Common myeloid progenitor, CD34-positive (primary cell): ENCODE results near the gene SLFN5.
A peak's percentile ranks its signal among the peaks of the same experiment; 100 is the strongest.

Experiments
- CTCF ChIA-PET: fragments of 350-600 bp; sonication (Branson Sonifier 250); formaldehyde crosslinking; loops from one replicate; lab custom pipeline; 2021; ENCODE audit warnings: antibody characterized with exemption; lab: Charles Lee
- POLR2A ChIA-PET: fragments of 350-600 bp; sonication (Branson Sonifier 250); formaldehyde crosslinking; loops from one replicate; lab custom pipeline; 2021; ENCODE audit warnings: antibody characterized with exemption; lab: Charles Lee
- DNase-seq, 3 donors: peaks; one replicate each; pipeline versions ENCODE4 v3.0.0 to v3.0.0-alpha.2; 2013
- H3K27ac ChIP-seq, 2 experiments: 1 replicate in 1 of 2; 2 replicates in 1 of 2; pipeline ENCODE4 v1.7.0; 2013; ENCODE audit warnings: inconsistent platforms in 2 of 2, low read length in 2 of 2, mild to moderate bottlenecking in 2 of 2, low read depth in 1 of 2, moderate library complexity in 1 of 2; ENCODE audit not compliant: severe bottlenecking in 2 of 2, insufficient read depth in 1 of 2, poor library complexity in 1 of 2
- H3K27me3 ChIP-seq, 5 experiments: replicated peaks in 2 of 5; 1 replicate in 3 of 5; 2 replicates in 2 of 5; pipeline versions ENCODE4 v1.6.1 to v1.7.0; 2013; ENCODE audit warnings: low read length in 4 of 5, mild to moderate bottlenecking in 2 of 5, moderate library complexity in 2 of 5, inconsistent platforms in 1 of 5; ENCODE audit not compliant: insufficient read depth in 5 of 5, control insufficient read depth in 4 of 5
- H3K36me3 ChIP-seq, 4 experiments: 1 replicate in 2 of 4; 2 replicates in 2 of 4; pipeline versions ENCODE4 v1.6.1 to v1.7.0; 2013; ENCODE audit warnings: low read length in 3 of 4, control low read depth in 1 of 4, mild to moderate bottlenecking in 1 of 4; ENCODE audit not compliant: control insufficient read depth in 4 of 4, insufficient read depth in 4 of 4
- H3K4me1 ChIP-seq, 4 experiments: 1 replicate in 3 of 4; 2 replicates in 1 of 4; pipeline versions ENCODE4 v1.6.1 to v1.7.1; 2013; ENCODE audit warnings: low read length in 3 of 4, mild to moderate bottlenecking in 3 of 4, control low read depth in 1 of 4, inconsistent platforms in 1 of 4, moderate library complexity in 1 of 4; ENCODE audit not compliant: control insufficient read depth in 4 of 4, insufficient read depth in 4 of 4; ENCODE audit errors: control extremely low read depth in 1 of 4
- H3K4me3 ChIP-seq, 7 experiments: 1 replicate in 4 of 7; 2 replicates in 3 of 7; pipeline versions ENCODE4 v1.5.1 to v1.7.0; 2013; ENCODE audit warnings: mild to moderate bottlenecking in 7 of 7, low read length in 6 of 7, moderate library complexity in 6 of 7, inconsistent platforms in 2 of 7, low read depth in 2 of 7, control low read depth in 1 of 7; ENCODE audit not compliant: insufficient read depth in 4 of 7, control insufficient read depth in 1 of 7; ENCODE audit errors: extremely low read depth in 1 of 7
- H3K9me3 ChIP-seq, 5 experiments: 1 replicate in 4 of 5; 2 replicates in 1 of 5; pipeline versions ENCODE4 v1.6.1 to v1.7.1; 2013; ENCODE audit warnings: low read length in 4 of 5, mild to moderate bottlenecking in 2 of 5, inconsistent platforms in 1 of 5, low read depth in 1 of 5, moderate library complexity in 1 of 5; ENCODE audit not compliant: control insufficient read depth in 4 of 5, insufficient read depth in 2 of 5; ENCODE audit errors: control extremely low read depth in 1 of 5
- WGBS: methylation state at CpG from one replicate; pipeline ENCODE4 v1.1.5; 2013; ENCODE audit not compliant: insufficient coverage; 5-methylcytosine and 5-hydroxymethylcytosine counted together

SLFN5 gene

DNA sequence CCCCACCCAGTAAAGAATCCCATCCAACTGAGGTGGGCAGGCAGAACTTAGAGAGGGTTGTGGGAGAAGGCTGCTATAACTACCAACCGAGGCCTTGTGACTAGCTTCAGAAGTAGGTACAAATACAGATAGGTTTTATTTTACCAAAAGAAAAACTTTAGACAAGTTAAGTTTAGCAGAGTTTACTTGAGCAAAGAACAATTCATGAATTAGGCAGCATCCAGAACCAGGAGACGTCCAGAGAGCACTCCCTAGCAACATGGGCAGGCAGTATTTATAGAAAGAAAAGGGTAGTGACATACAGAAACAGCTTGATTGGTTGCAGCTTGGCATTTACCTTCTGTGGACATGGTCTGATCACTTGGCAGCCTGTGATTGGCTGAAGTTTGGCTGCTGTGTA, 42.1 kb downstream of the SLFN5 start:
- Histone ChIP-seq H3K9me3 (peaks cover 0 to 6% (median 0%) of the 10 kb centered on the region in 5 experiments), H3K4me1 (no peaks in the 10 kb centered on the region), H3K4me3 (no peak overlapping the region), H3K36me3 (no peaks in the 10 kb centered on the region), H3K27me3 (peaks cover 0 to 14% (median 4%) of the 10 kb centered on the region in 5 experiments), H3K27ac (no peak overlapping the region)
- ChIA-PET CTCF (interaction anchor here (1.1 kb wide), 1 partner anchor 11 kb away, joined by 3 read pairs; no protein-coding TSS in a partner anchor), POLR2A (no interaction called here)
- no peak for DNase-seq
- WGBS, result no CpG with 5 or more reads among the region's 2 CpGs

DNA sequence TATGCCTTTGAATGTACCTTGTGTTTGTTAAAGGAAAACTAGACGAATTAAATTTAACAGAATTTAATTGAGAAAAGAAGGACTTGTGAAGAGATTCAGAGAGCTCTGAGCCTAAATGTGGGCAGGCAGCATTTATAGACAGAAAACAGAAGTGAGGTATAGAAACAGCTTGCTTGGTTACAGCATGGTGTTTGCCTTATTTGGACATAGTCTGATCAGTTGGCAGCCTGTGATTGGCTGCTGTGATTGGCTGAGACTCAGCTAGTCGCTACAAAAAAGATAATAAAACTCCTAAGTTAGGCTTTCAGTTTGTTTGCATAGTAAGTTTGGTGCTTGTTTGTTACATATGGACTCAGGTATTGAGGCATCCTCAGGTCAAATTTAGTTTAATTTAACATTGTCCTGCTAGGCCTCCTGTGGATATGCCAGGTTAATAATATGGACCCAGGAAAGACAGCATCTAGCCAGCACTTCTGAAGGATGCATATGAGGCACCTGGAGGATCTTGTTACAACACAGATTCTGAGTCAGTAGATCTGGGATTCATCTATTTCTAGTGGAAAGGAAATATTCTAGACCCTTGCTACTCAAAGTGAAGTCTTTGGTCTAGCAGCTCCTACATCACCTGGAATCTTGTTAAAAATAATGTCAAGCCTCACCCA, 43.4 kb downstream of the SLFN5 start:
- 100% methylated on average over 2 of the region's 2 CpGs for WGBS
- ChIA-PET POLR2A (no interaction called here), CTCF (interaction anchor here (1.4 kb wide), 1 partner anchor 72 kb away, joined by 4 read pairs; no protein-coding TSS in a partner anchor)
- Histone ChIP-seq H3K27me3 (peaks cover 0 to 14% (median 4%) of the 10 kb centered on the region in 5 experiments), H3K36me3 (no peaks in the 10 kb centered on the region), H3K4me3 (no peak overlapping the region), H3K27ac (no peak overlapping the region), H3K4me1 (no peaks in the 10 kb centered on the region), H3K9me3 (peaks cover 0 to 6% (median 0%) of the 10 kb centered on the region in 5 experiments)
- peak in 2 of 3 donors; percentile 18 to 22 for DNase-seq

DNA sequence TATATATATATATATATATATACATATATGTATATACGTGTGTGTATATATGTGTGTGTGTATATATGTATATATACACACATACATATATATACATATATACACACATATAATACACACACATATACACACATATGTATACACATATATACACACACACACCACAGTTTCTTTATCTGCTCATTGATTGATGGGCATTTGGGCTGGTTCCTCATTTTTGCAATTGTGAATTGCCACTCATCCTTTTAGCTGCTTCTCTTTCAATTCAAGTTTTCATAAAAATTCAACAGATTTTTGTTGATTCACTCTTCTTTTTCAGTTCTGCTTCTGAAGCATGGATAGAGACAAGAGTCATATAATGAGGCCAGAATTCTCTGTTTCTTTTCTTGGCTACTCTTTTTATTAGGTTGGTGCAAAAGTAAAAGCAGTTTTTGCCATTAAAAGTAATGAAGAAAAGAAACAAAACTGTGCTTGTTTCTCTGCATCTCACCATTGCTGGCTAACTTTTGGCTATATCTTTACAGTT, 44.5 kb downstream of the SLFN5 start:
- POLR2A ChIA-PET, result no interaction called here
- no CpG with 5 or more reads among the region's 1 CpG for WGBS
- Histone ChIP-seq H3K36me3 (no peaks in the 10 kb centered on the region), H3K27ac (no peak overlapping the region), H3K27me3 (peaks cover 0 to 14% (median 4%) of the 10 kb centered on the region in 5 experiments), H3K4me1 (no peaks in the 10 kb centered on the region), H3K9me3 (peaks cover 0 to 6% (median 0%) of the 10 kb centered on the region in 5 experiments), H3K4me3 (no peak overlapping the region)
- peak in 2 of 3 donors; percentile 18 to 51 for DNase-seq
- CTCF ChIA-PET, result interaction anchor here (1.4 kb wide), 1 partner anchor 73 kb away, joined by 4 read pairs; no protein-coding TSS in a partner anchor

DNA sequence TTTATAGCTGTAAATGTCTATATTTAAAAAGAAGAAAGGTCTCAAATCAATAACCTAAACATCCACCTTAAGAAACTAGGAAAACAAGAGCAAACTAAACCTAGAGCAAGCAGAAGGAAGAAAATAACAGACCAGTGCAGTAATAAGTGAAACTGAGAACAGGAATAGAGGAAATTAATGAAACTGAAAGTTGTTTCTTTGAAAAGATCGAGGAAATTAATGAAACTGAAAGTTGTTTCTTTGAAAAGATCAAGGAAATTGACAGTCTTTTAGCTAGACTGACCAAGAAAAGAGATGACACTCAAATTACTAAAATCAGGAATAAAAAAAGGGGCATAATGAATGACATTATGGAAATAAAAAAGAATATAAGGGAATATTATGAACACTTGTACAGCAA, 46.4 kb downstream of the SLFN5 start:
- CTCF ChIA-PET, result no interaction called here
- no CpG with 5 or more reads among the region's 1 CpG for WGBS
- peaks cover 0 to 8% (median 0%) of the 10 kb centered on the region in 5 experiments for H3K27me3 ChIP-seq
- DNase-seq, result no peak
- H3K27ac ChIP-seq, result no peak overlapping the region
- POLR2A ChIA-PET, result no interaction called here
- no peaks in the 10 kb centered on the region for H3K36me3 ChIP-seq
- H3K4me3 ChIP-seq, result no peak overlapping the region
- H3K9me3 ChIP-seq, result peaks cover 0 to 6% (median 0%) of the 10 kb centered on the region in 5 experiments
- no peaks in the 10 kb centered on the region for H3K4me1 ChIP-seq

DNA sequence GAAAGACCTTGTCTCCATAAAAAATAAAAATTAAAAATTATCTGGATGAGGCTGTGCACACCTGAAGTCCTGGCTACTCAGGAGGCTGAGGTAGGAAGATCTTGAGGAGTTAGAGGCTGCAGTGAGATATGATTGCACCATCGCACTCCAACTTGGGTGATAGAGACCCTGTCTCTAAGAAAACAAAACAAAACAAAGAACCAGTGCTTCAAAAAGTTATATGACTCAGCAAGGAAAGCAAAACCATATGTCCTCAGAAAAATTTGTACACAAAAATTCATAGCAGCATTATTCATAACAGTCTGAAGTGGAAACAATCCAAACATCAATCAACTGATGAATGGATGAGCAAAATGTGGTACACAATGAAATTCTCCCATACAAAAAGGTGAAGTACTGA, 48.9 kb downstream of the SLFN5 start:
- ChIA-PET CTCF (no interaction called here), POLR2A (no interaction called here)
- DNase-seq, result peak in 2 of 3 donors; percentile 48 to 58
- Histone ChIP-seq H3K4me3 (no peak overlapping the region), H3K4me1 (no peaks in the 10 kb centered on the region), H3K36me3 (no peaks in the 10 kb centered on the region), H3K27ac (no peak overlapping the region), H3K9me3 (peaks cover 0 to 11% (median 0%) of the 10 kb centered on the region in 5 experiments), H3K27me3 (peaks cover 0 to 2% (median 0%) of the 10 kb centered on the region in 5 experiments)
- no CpG with 5 or more reads among the region's 1 CpG for WGBS

DNA sequence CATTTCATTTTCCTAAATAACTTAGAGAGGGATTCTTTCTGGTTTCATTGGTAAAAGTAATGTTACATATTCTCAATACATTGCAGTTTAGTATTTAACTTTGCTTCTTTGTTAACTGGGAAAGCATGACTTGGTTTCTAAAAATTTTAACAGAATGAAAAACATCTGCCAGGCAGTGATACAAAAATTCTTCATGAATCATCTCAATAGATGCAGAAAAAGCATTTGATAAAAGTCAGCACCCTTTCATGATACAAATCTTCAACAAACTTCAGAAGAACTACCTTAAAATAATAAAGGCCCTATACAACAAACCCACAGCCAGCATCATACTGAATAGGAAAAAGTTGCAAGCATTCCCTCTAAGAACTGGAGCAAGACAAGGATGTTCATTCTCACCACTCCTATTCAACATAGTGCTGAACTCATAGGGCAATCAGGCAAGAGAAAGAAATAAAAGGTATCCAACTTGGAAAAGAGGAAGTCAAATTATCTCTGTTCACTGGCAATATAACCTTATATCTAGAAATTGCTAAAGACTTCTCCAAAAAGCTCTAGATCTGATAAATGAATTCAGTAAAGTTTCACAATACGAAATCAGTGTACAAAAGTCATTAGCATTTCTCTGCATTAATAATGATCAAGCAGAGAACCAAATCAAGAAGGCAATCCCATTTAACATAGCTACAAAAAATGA, 50.4 kb downstream of the SLFN5 start:
- WGBS, result no CpG with 5 or more reads among the region's 1 CpG
- H3K27ac ChIP-seq, result no peak overlapping the region
- CTCF ChIA-PET, result no interaction called here
- no peak overlapping the region for H3K4me3 ChIP-seq
- POLR2A ChIA-PET, result no interaction called here
- H3K4me1 ChIP-seq, result no peaks in the 10 kb centered on the region
- H3K27me3 ChIP-seq, result peaks cover 0 to 8% (median 0%) of the 10 kb centered on the region in 5 experiments
- peaks cover 0 to 18% (median 3%) of the 10 kb centered on the region in 5 experiments for H3K9me3 ChIP-seq
- no peaks in the 10 kb centered on the region for H3K36me3 ChIP-seq
- DNase-seq, result peak in 2 of 3 donors; percentile 34 to 44

DNA sequence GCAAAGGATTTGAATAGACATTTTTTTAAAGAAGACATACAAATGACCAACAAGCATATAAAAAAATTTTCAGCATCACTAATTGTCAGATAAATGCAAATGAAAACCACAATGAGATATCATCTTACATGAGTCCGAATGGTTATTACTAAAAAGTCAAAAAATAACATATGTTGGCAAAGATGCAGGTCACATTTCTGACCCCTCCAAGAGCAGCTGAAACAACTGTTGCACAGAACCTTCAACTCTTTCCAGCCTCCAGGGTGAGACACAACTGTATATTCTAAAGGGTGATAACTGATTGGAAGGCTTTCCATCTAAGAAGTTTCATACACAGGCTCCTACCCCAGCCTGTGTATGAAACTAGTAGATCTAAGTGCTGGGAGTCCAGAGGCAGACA, 51.9 kb downstream of the SLFN5 start:
- Histone ChIP-seq H3K27ac (no peak overlapping the region), H3K4me1 (no peaks in the 10 kb centered on the region), H3K4me3 (no peak overlapping the region), H3K9me3 (peaks cover 0 to 17% (median 3%) of the 10 kb centered on the region in 5 experiments), H3K36me3 (no peaks in the 10 kb centered on the region), H3K27me3 (peaks cover 0 to 13% (median 0%) of the 10 kb centered on the region in 5 experiments)
- CTCF ChIA-PET, result no interaction called here
- POLR2A ChIA-PET, result no interaction called here
- DNase-seq, result no peak
- WGBS, result no CpG with 5 or more reads among the region's 1 CpG
